Thyroid gland (tissue), 4 donors: ENCODE data around the gene IRGC.

ENCODE experiments used
- POLR2A ChIP-seq, 2 donors: fragments of 450-650 bp; IDR thresholded peaks; one replicate each; pipeline ENCODE4 v1.6.1; 2017; ENCODE audit warnings: antibody characterized with exemption in 2 of 2, mild to moderate bottlenecking in 2 of 2, moderate library complexity in 1 of 2
- TF ChIP-seq, protein P1 (sequence below), 6 experiments: fragments of 200-600 bp in 3 of 6; fragments of 450-650 bp in 3 of 6; sonication (generic) in 3 of 6; IDR thresholded peaks; one replicate each; pipeline ENCODE4 v1.5.1; 2016 to 2019; ENCODE audit warnings: antibody characterized with exemption in 6 of 6, mild to moderate bottlenecking in 2 of 6, inconsistent platforms in 1 of 6, moderate library complexity in 1 of 6

DNA sequence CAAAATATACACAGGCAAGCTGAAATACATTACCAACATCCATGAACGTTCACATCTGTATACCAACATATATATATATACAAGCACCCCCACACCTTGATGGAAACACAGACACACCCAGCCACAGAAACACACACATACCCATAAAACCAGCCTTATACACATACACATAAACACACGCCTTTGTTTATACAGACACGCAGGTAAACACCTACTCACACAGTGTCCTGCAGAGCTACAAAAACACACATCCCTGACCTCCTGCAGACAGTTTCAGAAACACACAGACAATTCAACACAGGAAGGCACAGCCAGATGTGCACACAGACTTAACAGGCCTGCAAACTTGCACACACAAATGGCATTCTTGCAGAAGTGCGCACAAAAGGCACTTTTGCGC lies 21.3 kb upstream of the IRGC start:
- TF ChIP-seq, protein P1, sequence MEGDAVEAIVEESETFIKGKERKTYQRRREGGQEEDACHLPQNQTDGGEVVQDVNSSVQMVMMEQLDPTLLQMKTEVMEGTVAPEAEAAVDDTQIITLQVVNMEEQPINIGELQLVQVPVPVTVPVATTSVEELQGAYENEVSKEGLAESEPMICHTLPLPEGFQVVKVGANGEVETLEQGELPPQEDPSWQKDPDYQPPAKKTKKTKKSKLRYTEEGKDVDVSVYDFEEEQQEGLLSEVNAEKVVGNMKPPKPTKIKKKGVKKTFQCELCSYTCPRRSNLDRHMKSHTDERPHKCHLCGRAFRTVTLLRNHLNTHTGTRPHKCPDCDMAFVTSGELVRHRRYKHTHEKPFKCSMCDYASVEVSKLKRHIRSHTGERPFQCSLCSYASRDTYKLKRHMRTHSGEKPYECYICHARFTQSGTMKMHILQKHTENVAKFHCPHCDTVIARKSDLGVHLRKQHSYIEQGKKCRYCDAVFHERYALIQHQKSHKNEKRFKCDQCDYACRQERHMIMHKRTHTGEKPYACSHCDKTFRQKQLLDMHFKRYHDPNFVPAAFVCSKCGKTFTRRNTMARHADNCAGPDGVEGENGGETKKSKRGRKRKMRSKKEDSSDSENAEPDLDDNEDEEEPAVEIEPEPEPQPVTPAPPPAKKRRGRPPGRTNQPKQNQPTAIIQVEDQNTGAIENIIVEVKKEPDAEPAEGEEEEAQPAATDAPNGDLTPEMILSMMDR (IDR thresholded peaks at IDR 0.05), result no peak
- no peak for TF ChIP-seq POLR2A (IDR thresholded peaks at IDR 0.05)
